Kidney epithelial cell (primary cell): Measurements from ENCODE around the gene RBM22. TPM values are rescaled to one million over a fixed set of nuclear protein-coding genes. Genes with fewer than 3 reads are reported as not detected.

Source experiments
- DNase-seq: peaks from one replicate; pipeline ENCODE4 v3.0.0-alpha.2; 2010; ENCODE audit warnings: low read depth
- H3K27me3 ChIP-seq: 2 replicates; pipeline ENCODE4 v1.6.0; 2011; ENCODE audit warnings: low read length; ENCODE audit not compliant: control insufficient read depth, insufficient read depth
- H3K36me3 ChIP-seq: 2 replicates; pipeline ENCODE4 v1.5.1; 2011; ENCODE audit warnings: low read length; ENCODE audit not compliant: control insufficient read depth, insufficient read depth
- H3K4me3 ChIP-seq: 2 replicates; pipeline ENCODE4 v1.5.1; 2011; ENCODE audit warnings: low read depth, mild to moderate bottlenecking, control low read depth, low read length
- total RNA-seq: library from RNA; depleted of rRNA; stranded (reverse); fragments of >200 nt; gene quantifications from 2 replicates; pipeline ENCODE4 v1.2.3, GENCODE V29; 2015
- TF ChIP-seq, protein P1 (sequence below): IDR thresholded peaks from 2 replicates; pipeline ENCODE4 v1.5.1; 2011; ENCODE audit warnings: mild to moderate bottlenecking, moderate library complexity, low read length, control low read depth, inconsistent platforms; ENCODE audit not compliant: insufficient read depth, poor library complexity, severe bottlenecking

The RBM22 gene
- total RNA-seq, 1 donor from 2014 or later, result 55.6 TPM

DNA sequence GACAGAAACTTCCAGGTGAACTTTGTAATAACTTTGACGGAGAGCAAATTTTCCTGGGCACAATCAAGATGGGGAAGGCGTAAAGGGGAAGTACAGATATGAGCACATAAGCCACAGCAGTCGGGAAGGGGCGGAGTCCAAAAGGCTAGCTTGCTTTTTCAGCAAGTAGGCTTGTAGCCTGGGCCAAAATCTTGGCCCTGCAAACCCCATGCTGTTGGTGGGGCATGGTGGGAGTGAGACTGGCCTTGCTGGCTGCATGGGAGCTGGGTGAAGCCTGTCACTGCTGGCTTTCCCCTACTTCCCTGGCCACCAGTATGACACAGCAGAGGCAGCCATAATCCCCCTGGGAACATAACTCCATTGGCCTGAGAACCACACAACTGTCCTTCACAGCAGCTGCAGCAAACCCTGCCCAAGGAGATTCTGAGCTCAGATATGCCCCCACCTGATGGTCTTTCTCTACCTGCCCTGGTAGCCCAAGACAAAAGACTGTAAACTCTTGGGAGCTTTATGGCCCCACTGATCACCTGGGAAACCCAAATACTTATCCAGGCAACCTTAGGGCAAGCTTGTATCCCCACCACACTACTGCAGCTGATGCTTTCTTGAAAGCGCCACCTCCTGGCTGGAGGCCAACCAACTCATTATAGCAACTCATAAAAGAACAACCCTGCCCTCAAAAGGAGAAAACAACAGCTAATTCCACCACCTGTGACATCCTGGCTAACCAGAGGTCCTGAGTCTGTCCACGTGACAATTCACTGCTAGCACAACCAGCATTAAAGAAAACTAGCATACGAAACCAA is 33.9 kb upstream of the RBM22 start:
- no peak for DNase-seq
- TF ChIP-seq, protein P1, sequence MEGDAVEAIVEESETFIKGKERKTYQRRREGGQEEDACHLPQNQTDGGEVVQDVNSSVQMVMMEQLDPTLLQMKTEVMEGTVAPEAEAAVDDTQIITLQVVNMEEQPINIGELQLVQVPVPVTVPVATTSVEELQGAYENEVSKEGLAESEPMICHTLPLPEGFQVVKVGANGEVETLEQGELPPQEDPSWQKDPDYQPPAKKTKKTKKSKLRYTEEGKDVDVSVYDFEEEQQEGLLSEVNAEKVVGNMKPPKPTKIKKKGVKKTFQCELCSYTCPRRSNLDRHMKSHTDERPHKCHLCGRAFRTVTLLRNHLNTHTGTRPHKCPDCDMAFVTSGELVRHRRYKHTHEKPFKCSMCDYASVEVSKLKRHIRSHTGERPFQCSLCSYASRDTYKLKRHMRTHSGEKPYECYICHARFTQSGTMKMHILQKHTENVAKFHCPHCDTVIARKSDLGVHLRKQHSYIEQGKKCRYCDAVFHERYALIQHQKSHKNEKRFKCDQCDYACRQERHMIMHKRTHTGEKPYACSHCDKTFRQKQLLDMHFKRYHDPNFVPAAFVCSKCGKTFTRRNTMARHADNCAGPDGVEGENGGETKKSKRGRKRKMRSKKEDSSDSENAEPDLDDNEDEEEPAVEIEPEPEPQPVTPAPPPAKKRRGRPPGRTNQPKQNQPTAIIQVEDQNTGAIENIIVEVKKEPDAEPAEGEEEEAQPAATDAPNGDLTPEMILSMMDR, result no peak
- Histone ChIP-seq H3K36me3 (peaks cover 4% of the 10 kb centered on the region), H3K4me3 (no peak overlapping the region), H3K27me3 (no peaks in the 10 kb centered on the region)

DNA sequence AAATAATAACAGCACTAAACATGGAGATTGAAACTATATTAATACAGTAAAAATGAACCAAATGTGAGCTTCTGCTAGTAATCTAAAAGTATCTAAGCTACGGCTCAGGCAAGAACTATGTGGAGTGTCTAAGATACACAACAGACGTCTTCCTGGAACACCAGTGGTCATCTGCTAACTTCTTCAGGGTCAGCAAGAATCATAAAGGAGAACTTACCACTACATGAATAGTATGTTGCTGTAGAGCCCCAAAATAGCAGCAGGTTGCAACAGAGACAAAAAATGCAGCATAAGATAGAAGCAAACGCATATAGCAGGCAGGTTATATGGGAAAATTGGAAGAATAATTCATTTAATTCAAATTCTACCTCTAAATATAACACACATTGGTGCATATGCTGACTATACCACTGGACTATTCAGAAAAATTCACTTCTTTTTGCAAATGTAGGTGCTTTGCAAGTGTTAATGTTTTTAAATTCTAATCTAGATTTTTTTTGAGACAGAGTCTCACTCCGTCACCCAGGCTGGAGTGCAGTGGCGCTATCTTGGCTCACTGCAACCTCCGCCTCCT is 30.9 kb upstream of the RBM22 start:
- TF ChIP-seq, protein P1, result no peak
- no peak overlapping the region for H3K4me3 ChIP-seq
- DNase-seq, result no peak
- H3K36me3 ChIP-seq, result peaks cover 6% of the 10 kb centered on the region
- H3K27me3 ChIP-seq, result no peaks in the 10 kb centered on the region

DNA sequence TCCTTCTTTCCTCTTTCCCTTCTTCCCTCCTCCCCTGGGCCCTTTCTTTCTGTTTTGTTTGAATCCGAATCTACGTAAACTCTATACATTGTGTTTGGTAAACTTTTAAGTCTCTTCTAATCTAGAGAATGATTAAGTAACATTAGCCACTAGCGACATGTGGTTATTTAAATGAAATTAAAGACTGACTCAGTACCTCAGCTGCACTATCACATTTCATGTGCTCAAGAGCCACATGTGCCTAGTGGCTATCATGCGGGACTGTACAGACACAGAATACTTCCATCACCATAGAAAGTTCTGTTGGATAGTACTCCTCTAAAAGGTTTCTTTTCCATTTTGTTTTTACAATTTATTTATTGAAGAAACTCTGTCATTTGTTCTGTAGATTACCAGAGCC is 29.0 kb upstream of the RBM22 start:
- no peak for DNase-seq
- peaks cover 6% of the 10 kb centered on the region for H3K36me3 ChIP-seq

DNA sequence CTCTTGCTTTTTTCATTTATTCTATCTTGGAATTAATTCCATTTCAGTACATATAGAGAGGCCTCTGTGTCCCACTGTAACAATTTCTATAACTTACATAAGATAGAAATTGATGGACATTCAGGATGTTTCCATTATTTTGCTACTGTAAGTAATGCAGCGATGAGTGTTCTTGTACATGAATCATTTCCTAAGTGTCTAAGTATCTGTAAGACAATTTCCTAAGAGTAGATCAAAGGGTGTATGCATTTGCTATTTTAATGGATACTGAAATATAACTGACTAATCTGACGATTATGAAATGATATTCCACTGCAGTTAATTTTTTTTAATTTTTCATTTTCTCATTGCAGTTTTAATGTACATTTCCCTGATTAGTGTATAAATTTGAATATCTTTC is 23.0 kb upstream of the RBM22 start:
- Histone ChIP-seq H3K36me3 (no peaks in the 10 kb centered on the region), H3K27me3 (no peaks in the 10 kb centered on the region), H3K4me3 (no peak overlapping the region)
- DNase-seq, result no peak
- TF ChIP-seq, protein P1, result no peak

More for the DNA sequence above, 29.0 kb upstream of the RBM22 start:
- no peaks in the 10 kb centered on the region for H3K27me3 ChIP-seq
- TF ChIP-seq, protein P1, result no peak
- H3K4me3 ChIP-seq, result no peak overlapping the region

DNA sequence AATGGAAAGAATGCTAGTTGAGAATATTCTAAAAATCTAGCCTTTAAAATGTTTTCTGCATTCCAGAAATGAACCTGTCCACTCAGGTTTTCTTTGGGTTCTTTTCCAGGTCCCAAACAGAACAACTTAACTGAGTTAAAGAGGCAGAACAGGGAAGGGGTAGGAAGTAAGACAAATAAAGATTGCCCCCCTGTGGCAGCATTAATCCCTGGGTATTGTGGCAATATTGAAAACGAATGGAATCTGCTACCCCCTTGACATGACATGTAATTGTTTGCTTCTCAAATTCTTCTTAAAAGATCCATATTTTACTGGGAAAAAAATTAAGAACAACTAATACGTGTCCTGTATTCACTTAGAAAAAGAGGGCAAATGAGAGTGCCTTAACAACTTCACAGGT is 9.3 kb upstream of the RBM22 start:
- Histone ChIP-seq H3K36me3 (peaks cover 2% of the 10 kb centered on the region), H3K27me3 (no peaks in the 10 kb centered on the region), H3K4me3 (no peak overlapping the region)
- no peak for DNase-seq
- TF ChIP-seq, protein P1, result peak; percentile 16
